Stimulated activated CD4-positive, alpha-beta T cell treated with anti-CD3 and anti-CD28 coated beads, Interleukin-15, amount 100 ng/mL, for 24 hours (primary cell): ENCODE measurements around the gene DPF3.
"Not testable (repeated sequence)": the region's sequence is repeated elsewhere in the genome, so short reads cannot be mapped to it uniquely, and the experiment has no call there.

Source experiments
- DNase-seq: peaks from one replicate; pipeline ENCODE4 v3.0.0-alpha.2; 2020

DPF3 gene

DNA sequence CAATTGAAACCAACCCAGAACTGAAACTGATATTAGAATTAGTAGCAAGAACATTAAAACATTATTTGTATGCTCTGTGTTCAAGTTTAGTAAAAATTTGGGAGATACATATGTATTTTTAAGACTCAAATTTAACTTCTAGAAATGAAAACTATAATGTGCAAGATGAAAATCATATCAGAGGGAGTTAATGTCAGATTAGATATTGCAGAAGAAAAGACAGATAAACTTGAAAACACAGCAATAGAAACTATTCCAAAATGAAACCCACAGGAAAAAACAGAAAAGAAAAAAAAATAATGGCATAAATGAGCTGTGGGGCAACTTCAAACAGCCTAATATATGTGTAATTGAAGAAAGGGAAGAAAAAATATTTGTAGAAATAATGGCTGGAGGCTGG is 134.9 kb downstream of the DPF3 start:
- no peak for DNase-seq

DNA sequence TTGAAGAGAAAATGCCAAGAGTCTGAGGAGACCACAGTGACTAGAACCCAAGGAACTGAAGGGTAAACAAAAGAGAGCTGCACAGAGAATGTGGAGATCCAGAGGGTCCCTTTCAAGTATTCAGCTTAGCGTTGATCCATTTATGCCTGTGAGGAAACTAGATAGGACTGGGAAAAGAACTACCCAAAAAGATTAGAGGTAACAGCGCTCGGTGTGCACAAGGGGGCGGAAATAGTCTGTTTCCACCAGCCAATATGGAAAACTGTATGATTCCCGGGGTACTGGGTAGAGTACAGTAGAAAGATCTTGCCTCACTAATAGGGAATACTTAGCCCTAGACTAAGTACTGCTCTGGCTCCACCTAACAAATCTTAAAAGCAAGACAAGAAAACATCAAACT is 135.5 kb downstream of the DPF3 start:
- no peak for DNase-seq

DNA sequence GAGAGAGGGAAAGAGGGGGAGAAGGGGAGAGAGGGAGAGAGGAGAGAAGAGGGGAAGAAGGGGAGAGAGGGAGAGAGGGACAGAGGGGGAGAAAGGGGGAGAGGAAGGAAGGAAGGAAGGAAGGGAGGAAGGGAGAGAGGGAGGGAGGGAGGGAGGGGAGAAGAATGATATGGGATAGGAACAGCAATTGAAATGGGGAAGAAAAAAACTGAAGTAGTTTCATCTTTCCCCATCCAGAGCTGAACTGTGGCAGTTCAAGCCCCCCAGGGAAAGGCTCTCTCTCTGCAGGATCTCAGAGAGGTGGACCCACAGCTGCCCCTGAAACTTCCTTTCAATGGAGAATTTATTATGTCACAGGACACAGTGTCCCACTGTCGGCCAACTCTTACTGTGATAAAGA is 136.9 kb downstream of the DPF3 start:
- no peak for DNase-seq

DNA sequence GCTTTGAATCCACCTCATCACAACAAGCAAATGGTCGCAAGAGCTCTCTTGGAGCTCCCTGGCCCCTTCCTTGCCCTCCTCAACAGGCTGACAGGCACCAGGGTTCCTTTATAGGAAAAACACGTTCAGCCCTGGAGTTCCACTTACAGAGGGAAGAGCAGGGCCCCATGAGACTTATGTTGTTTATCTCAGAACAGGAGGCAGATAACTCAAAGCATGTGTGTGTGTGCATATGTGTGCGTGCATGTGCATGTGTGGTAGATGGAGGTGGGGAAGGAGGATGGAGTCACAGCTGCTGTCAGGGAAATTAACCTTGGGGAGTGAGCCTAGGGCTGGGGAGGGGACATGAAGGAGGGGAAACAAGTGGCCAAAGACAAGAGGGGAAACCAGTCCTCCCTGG is 138.1 kb downstream of the DPF3 start:
- DNase-seq: no peak

DNA sequence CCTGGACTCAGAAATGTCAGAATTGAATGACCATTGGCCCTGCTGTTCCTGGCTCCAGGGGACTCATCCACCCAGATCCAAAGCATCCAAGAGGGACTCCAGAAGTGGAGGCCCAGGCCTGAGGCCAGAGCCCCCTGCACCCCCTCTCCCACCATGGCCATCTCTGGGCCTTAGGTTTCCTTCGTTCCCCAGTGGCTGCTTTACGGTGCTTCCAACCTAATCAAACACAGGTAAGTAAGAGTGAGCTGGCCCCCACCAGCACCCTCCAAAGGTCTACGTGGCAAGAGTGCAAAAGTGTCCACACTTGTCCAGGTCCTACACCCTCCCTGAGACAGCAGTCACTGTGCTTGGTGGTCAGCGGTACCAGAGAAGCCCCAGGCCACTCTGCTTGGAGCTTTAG is 139.0 kb downstream of the DPF3 start:
- no peak for DNase-seq

DNA sequence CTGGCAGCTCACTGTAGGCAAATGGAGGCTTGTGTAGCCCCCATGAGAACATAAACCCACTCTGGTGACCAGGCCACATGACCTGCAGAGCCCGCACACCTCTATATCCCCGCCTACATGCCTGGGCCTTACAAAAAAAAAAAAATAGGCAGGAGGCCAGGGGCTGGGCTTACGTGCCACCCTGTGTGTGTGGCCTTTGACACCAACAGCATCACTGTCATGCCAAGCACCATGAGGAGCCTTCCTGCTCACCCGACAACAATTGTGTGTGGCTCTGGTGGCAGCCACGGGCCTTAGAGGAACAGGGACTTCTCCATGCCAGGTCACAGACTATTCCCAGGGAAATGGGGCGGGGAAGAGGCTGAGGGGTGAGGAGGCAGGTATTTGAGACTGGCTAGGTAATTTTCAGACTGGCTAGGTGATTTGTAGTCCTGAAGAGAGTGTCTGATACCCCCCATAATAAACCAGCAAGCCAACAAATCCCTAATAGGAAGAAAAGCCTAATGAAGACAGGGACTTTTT is 140.0 kb downstream of the DPF3 start:
- no peak for DNase-seq

DNA sequence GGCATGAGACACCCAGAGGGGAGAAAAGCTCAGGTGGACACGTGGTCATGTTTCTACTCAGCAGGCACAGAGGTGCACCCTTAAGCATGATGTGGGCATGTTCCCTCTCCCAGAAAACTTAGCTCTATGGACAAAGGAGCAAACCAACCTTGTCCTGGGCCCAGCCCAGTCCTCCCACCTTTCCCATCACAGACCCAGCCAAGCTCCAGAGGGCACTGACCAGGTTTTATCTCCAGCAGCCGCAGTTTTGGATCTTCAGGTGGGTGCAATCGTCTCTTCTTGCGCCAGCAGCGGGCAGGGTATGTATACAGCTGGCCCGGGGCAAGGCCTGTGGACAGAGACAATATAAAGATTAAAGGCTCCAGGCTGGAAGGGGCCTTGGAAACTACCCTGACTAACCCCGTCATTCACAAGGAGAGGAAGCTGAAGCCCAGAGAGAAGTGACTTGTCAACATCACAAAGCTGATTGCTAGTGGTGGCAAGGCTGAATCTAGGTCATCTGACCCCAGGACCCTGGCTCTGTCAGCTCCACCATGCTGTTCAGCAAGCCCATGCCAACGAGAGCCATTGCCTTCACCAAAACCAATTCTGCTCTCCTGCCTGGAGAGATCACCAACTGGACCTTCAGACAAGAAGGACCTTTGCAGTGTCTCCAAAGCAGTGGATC is 140.7 kb downstream of the DPF3 start:
- no peak for DNase-seq

DNA sequence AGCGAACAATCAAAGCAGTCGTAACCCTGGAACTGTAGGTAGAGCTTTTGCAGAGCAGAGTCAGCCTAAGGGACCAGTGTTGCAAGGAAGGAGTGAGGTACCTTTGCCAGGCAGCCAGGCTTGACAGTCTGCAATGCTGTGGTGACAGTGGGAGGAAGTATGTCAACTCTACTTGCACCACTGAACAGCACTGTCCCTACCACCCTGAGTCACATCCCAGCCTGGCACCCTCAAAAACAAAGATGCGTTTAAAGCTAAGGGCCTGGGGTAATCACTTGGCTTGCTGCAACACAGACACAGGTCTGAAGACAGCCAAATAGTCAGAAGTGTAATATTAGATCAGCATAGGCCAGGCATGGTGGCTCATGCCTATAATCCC is 141.9 kb downstream of the DPF3 start:
- DNase-seq: no peak

DNA sequence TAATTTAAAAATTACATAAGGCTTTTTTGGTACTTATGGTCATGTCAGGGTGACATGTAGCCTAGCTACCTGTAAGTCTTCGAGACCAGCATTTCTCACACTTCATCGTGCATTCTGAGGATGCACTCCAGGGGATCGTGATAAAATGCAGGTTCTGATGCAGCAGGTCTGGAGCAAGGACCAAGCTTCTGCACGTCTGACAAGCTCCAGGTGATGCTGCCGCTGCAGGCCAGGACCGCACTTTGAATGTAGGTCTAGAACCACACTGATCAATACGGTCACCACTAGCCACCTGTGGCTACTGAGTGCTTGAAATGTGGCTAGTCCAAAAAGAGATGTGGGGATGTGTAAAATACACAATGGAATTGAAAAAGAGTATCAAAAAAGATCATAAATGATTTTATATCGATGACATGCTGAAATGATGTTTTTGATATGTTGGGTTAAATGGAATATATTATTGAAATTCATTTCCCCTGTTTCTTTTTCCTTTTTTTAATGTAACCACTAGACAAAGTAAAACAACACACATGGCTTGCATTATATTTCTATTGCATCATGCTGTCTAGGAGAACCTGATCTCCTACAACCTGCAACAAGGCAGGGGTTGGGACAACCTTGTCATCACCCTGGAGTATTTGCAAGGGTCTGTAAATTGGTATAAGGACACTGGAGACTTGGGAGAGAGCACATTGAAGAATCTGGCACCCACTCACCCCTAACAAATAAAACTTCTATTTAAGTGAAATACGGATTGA is 142.4 kb downstream of the DPF3 start:
- DNase-seq: no peak

DNA sequence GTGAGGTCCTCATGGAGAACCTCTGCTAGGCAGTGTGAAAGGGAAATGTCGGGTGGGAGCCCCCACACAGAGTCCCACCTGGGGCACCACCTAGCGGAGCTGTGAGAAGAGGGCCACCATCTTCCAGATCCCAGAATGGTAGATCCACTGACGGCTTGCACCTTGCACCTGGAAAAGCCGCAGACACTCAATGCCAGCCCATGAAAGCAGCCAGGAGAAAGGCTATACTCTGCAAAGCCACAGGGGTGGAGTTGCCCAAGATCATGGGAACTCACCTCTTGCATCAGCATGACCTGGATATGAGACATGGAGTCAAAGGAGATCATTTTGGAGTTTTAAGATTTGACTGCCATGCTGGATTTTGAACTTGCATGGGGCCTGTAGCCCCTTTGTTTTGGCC is 145.0 kb downstream of the DPF3 start:
- DNase-seq: not testable (repeated sequence)

DNA sequence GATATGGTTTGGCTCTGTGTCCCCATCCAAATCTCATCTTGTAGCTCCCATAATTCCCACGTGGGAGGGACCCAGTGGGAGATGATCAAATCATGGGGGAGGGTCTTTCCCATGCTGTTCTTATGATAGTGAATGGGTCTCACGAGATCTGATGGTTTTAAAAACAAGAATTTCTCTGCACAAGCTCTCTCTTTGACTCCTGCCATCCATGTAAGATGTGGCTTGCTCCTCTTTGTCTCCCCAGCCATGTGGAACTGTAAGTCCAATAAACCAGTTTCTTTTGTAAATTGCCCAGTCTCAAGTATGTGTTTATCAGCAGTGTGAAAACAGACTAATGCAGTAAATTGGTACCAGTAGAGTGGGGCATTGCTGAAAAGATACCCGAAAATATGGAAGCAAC is 146.2 kb downstream of the DPF3 start:
- no peak for DNase-seq

DNA sequence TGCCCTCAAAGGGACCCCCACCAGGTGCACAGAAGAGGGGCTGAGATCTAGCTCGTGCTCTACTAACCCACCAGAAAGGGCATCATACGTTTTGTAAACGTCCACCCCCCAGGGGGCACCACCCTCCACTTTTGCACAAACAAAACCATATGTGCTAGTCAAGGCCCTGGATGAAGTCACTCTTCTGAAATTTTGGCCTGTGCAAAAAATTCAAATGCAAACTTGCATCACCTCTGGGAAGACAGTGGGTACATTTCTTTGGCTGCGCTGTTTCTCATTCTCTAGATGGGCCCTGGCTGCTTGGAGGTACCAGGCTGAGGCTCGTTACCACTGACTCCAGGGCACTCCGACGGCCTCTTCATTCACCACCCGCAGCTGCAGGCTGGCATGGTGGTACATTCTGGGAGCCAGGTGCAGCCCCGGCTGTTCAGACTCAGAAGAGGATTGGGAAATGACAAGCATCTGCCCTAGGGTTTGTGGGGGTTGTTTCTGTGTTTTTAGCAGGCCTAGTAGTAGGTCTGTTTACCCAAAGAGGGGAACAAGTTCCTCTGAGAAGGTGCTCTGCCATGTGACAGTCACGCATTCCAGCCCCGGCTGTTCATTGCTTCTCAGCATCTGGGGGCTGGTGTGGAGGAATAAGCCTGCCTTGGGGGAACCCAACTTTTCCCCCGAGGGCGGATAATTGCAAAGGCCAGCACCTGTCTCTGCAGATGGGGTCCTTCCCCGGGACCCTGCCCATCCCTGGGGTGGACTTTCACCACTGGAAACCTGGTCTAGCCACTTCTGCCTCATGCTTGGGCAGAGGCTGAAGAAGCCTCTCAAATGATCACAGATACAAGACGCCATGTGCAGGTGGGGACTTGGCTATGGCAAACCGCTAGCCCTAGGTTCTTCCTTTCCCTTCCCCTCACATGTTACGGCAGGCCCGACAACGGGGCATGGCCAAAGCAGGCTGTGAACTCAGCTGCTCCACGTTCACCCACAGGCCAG is 147.6 kb downstream of the DPF3 start:
- DNase-seq: no peak

DNA sequence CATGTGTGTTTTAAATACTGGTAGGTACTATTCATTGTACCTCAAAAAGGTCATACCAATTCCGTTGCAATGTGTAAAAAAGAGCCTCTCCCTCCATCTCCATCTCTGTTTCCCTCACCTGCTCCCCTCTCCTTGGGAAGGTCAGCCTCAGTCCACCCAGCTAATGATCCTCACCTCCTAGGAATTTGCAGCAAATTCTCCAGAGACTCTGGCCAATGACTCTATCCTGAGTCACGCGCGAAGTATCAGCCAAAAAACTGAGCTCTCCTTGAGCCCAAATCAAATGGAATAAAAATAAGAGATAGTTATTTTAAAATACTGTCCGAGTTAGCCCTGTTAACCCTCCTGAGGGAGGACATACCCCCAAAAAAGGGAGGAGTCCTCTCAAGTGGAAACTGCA is 148.4 kb downstream of the DPF3 start:
- DNase-seq: no peak

DNA sequence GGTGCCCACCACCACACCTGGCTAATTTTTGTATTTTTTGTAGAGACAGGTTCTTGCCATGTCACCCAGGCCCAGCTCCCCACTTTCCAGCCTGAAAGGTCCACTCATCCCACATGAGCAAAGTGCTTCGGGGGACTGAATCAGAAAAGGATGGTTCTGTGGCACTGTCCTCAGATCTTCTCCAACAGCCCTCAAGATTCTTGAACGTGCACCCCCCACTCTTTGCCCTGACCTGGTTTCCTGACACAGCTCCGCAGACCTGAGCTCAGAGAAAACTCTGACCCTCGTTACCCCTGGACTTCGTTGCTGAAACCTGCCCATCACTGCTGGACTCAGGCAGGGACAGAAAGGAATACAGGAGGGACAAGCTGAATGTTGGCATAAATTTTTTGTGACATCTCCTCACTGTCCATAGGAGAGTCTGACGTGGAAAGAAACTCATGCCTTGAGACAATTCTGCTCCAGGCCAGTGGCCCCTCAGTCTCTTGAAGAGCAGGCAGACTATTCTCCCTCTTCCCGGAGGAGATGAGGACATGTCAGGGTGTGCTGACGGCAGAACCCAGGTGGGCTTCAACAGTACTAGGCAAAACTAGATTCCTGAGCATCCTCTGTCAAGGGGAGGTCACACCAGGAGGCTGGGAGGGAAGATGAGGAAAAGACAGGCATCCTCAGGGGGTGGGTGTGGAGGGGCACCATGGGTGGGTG is 149.3 kb downstream of the DPF3 start:
- no peak for DNase-seq

DNA sequence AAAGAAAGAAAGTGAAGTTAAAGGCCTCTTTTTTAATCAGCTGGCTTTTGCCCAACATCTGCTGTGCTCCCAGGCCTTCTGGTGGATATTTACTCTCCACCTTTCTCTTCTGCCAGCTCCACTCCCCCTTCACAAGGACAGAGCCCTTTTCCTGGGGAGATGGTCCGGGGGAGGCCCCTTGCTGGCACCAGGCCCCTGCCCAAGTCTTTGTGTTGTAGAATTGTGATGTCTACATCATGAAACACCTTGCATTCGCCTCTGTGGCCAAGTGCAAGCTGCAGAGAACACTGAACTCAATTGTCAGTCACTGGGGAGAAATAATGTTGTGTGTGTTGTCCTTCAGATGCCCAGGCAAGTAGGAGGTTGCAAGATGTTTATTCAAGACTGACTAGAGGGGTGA is 150.3 kb downstream of the DPF3 start:
- no peak for DNase-seq

DNA sequence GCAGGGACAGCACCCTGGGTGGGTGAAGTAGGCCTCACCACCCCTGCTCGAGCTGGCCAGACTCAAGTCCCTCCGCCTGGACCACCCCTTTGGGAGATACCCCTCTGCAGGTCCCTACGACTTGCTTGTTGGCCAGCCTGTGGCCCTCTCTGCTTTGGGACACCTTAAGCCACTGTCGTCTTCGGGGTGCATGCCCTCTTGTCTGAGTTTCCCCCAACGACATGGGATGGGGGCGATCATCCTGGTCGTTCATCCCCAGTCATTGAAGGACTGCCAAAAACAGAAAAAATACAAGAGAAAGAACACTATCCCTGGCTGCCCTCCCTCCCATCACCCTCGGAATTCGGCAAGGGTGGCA is 151.1 kb downstream of the DPF3 start:
- no peak for DNase-seq

DNA sequence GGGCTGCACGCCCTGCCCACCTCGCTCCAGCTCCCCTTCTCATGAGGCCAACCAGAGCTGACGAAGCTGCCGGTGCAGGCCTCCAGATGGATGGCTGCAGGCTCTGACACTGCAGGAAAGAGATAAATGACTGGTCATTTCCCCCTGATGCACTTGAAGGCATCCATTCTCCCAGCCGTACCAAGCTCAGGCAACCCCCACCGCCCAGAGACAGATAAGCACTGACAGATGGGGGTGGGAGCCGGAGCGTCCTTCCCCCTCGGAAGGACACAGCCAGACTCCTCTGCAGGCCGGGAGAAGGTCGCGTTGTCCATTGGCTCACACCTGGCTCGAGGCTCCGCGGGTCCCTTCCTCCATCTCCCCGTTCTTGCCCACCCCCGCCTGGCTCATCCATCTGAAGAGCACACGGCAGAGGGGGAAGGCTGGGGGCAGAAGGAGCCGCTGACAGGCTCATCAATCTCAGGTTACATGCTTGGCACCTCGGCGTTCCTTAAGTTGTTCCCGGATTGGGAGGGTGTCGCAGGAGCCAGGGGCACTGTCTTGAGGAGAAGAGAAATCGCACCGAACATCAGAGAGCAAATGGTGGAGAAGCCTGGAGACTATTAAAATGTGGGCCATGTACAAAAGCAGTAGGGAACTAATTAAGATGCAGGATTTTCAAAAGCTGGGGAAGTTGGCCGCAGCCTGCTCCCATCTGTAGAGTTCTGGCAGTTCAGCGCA is 151.6 kb downstream of the DPF3 start:
- no peak for DNase-seq

DNA sequence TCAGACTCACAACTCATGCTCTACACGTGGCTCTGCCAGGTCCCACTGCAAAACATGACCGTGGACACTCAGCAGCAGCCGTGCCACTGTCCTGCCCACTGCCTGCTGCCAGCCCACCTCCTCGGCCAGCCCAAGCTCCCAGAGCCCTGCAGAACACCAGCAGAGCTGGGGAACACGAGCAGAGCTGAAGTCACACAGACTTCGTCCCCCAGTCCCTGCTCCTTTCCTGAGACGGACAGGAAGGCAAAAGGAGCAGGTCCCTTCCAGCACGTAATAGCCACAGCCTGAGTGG is 152.1 kb downstream of the DPF3 start:
- no peak for DNase-seq

DNA sequence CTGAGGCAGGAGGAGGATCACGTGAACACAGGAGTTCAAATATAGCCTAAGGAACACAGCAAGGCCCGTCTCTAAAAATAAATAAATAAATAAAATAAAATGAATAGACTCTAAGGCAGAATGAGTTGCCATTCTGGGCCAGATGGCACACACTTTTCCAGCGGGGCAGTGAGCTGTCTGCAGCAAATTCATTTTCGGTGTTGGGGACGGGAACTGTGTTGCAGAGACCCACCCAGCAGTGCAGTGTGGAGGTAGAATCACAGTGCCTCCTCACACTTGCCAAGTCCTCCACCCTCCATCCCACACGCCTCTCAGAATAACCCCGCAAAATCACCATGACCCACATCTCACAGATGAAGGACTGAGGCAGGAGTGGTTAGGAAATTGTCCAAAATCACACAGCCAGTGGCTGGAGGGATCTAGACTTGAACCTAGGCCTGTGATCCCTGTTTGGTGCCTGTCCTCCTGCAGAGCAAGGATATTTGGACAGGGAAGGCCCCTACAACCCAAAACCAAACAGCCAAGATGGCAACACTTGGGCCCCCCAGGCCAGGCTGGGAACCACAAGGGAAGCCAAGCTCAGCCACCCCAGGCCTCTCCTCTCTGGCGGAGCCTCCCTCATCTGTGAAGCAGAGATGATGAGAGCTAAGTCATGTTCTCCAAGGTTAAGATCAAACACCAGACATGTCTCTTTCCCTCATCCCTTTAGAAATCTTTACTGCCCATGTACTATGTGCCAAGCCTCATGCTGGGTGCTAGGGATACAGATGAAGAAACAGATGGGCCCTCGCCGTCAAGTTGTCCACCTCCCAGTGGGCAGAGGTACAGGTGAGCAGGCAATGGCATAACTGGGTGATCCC is 152.7 kb downstream of the DPF3 start:
- no peak for DNase-seq

DNA sequence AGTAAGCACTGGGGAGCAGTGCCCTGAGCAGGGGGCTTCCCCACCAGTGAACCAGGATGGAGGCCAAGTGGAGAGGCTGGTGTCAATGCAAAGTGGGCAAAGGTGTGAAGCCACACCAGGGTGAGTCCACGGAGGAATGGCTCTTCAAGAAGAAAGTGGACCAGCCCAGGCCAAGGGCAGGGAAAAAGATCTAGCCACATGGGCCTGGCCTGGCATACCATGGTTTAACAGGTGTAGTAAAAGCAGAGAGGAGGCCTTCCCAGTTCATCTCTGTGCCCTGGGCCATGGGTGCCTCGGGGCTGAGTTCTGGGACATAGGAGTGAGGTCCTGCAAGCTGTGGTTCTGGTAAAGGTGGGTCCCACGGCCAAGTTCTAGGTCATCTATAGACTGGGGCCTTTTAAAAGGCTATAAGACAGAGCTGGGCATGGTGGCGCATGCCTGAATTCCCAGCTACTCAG is 153.4 kb downstream of the DPF3 start:
- DNase-seq: no peak
